Frontal cortex (tissue), 4 donors: ENCODE measurements around the gene GGA3. TPM values are rescaled to one million over a fixed set of nuclear protein-coding genes. Genes with fewer than 3 reads are reported as not detected.
"Not testable (repeated sequence)": the region's sequence is repeated elsewhere in the genome, so short reads cannot be mapped to it uniquely, and the experiment has no call there.

Source experiments
- DNase-seq, 2 donors: peaks; one replicate each; pipeline ENCODE4 v3.0.0; 2012; ENCODE audit warnings: low spot score in 2 of 2
- FAIRE-seq: peaks from 2 replicates; lab custom pipeline; 2012; peaks lifted over from hg19 to GRCh38; lab: Jason Lieb, UNC
- total RNA-seq: library from RNA; depleted of rRNA; stranded (reverse); fragments of >200 nt; gene quantifications from one replicate; pipeline ENCODE4 v1.2.3, GENCODE V29; 2014
- donor health status: control.
- donor health status: control.
- donor health status: control.

The GGA3 gene
- total RNA-seq, 1 donor from 2014 or later, result 15.1 TPM

DNA sequence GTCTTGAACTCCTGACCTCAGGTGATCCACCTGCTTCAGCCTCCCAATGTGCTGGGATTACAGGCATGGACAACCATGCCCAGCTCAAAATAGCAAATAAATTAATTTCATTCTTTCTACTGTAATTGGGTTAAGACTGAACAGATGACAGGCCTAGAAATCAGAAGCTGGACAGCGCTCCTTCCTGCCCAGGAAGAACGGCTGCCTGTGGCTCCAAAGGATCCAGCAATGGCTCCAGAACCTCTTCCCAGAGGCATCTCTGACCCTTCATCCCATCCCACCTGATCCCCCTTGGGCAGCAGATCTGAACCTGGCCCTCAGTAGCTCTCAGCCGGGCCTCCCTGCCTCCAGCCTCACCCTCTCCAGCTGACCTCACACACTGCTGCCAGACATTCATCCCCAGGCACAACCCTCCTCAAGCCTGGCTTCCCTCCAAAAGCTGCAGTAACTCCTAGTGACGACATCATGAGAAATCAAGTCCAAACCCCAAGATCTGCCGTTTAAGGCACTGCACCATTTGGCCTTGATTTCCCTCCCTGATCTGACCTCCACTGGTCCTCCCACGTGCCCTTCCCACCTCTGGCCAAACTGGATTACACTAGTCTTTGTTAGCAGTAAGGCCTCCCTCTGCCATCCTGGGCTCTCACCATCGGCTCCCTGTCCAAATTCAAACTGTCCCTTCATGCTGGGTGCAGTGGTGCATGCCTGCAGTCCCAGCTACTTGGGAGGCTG is 12.7 kb upstream of the GGA3 start:
- DNase-seq, result no peak
- FAIRE-seq, result no peak

DNA sequence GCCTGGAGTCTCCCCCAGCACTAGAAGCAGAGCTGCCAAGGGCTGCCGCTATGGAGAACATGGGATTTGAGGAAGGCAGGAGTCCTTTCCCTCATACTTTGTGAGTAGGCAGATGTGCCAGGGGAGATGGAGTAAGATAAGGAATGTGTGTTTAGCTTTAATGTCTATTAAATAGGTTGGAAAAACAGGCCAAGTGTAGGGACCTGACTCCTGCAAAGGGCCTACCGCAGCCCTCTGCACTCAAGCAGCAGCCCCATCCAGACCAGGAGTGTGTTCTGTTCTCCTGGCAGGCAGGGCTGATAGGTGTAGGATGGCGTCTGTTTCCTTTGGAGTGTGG is 11.4 kb upstream of the GGA3 start:
- no peak for DNase-seq
- FAIRE-seq, result no peak

DNA sequence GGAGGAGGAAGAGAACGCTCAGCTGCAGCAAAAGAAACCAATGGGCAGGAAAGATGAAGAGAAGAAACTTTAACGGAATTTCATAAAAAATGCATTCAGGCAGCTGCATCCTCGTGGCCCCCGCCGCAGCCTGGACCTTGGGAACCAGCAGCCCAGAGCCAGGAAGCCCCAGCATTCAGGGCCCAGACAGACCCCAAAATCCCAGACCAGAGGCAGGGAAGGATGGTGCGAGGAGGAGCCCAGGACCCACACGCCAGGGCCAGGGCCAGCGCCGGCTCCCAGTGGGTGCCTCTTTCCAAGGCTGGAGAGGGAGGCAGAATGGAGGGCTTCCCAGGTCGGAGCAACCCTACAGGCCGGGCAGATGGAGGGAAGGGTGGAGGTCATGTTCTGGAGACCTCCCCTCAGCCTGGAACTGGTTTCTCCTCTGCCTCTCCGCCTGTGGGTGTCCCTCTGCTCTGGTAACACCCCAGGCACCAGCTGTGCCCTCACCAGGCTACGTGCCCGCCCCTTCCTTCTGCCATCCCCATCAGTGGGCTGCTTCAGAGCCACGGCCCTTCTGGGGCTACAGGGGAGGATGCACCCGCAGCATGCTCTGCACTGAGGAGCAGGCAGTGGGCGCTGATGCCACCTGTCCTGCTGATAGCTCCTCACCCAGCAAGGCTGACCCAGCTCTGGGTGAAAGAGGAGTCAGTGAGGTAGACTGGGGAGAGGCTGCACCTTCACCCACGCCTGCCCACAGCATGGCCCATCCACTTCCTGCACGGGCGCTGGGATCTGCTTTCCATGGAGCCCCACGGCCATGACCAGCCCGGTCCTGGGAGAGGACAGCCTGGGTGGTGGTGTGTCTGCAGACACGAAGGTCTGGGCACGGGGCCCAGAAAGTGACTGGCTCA is 10.8 kb upstream of the GGA3 start:
- DNase-seq (no peak), FAIRE-seq (no peak)

DNA sequence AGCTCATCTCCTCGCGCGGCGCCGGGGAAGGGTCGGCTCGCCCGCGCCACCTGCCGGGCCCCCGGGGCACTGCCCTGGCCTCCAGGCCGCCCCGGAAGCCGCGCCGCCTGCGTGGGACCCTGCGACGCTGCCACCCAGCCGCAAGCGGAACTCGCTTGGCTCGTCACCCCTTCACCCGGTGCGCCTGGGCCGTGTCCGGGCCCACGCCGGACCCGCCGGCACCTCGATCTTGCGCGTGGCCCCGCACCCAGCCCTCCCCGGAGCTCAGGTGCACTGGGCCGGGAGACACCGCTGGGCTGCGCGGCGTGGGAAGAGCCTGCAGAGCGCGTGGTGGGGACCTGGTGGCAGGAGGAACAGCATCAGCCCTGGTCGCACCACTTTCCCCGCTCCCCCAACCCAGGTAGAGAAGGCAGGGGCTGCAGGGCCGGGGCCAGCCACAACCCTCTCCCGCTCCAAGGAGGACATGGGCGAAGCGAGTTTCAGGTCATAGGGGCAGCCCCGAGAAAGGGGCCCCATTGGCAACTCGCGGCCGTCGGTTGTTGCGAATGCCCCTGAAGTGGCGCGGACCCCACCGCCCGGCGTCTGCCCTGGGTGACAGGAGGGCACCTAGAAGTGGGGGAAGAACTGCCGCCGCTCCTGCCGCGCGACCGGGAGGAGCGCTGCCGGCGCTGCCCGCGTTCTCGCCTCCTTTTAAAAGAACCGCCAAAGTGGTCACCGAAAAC is 10.0 kb upstream of the GGA3 start:
- peak; percentile 97 for DNase-seq
- FAIRE-seq, result no peak

DNA sequence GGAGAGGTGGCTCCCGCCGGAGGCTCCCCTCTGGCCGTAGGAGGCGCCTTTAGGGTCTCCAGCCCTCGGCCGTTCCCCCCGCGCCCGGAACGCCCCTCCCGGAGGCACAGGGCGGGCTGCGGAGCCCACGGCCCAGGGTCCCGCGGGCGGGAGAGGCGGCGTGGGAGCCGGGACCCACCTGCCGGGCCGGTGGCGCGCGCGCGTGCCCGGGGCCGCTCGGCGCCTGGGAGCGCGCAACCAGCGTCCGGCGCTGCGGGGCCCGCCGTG is 9.5 kb upstream of the GGA3 start, which contains the start of gene MIF4GD:
TSS of gene MIF4GD (minus strand) at position 266 of the 267 bp plus-strand sequence. CDS start 1,036 bp downstream, outside the sequence.
- no peak for DNase-seq

DNA sequence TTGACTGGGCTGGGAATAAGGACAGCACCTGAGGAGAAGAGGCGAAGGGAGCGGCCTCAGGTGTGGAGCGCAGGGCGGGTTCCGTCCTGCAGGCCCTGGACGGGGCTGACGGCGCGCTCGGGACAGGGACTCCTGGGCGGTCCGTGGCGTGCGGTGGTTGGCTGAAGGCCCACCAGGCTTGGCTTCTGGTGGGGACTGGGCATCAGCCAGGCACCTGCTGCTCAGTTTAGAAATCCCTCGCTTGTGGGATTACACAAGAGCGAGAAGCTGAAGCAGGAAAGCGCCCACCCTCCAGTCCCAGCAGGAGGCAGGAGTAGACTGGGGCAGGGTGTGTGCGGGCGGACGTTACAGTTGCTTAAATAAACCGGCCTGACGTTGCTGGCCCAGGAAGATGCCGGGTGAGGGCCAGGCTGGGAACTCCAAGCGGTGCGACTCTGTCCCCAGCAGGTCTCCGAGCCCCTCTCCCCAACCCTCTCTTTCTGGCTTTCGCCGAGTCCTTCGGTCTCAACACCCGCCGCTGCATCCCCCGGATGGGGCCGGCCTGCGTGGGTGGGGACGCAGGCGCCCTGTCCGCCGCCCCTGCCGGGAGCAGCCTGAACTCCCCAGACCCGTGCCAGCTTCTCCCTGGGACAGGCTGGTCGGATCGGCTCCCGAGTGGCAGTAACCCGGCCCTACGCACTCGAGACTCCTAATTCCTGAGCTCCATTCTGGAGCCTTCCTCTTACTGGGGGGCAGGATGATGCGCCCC is 9.0 kb upstream of the GGA3 start:
- no peak for FAIRE-seq
- peak; percentile 60 to 61 for DNase-seq

More for the DNA sequence above, 9.5 kb upstream of the GGA3 start, which contains the start of gene MIF4GD:
- FAIRE-seq, result no peak

DNA sequence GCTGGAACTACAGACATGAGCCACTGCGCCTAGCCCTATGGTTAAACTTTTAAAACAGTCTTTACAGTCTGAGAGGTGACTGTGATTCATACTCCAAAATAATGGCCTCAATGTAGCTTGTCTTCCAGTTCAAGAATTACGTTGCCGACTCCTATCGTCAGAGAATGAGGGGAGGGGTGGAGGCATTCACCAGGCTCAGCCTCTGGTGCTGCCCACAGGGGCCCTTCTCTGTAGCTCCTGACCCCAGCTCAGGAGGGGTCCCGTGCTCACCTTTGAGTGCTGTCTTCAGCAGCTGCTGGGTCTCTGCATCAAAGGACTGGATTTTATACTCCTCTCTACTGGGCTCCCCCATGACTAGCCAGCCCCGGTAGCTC is 8.4 kb upstream of the GGA3 start:
- DNase-seq (no peak), FAIRE-seq (no peak)

DNA sequence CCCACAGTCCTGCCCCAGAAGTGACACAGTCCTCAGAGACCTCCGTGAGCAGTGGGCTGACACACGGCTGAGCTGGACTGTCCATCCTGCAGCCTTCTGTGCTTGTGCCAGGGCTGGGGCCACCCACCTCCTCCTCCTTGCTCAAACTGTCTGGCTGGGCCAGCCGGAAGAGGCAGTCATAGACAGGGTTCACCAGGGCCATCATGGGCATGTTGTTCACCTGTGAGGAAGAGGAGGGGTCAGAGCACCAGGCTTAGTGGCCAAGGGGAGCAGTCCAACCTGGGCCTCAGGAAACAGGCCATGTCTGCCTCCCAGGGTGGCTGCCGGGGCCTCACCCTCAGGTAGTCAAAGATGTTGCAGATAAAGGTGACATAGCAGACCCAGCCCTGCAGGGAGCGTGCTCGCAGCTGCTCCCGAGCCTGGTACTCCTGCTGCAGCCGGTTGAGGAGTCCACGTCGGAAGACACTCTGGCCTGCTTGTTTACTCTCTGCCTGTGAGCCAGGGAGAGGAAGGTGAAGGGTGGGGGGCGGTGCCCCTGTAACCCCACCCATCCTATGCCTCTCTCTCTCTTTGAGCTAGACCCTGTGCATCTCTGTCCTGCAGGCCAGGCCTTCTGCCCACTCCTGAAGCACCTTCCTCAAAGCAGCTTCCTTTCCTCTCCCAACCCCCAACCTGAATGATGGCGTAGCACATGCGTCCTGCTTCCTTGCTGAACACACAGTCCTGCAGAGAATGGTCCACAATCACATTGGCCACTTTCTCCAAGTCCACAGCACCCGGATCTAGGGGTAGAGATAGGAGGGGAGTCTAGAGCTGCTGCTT is 6.2 kb upstream of the GGA3 start:
- DNase-seq, result no peak
- no peak for FAIRE-seq

DNA sequence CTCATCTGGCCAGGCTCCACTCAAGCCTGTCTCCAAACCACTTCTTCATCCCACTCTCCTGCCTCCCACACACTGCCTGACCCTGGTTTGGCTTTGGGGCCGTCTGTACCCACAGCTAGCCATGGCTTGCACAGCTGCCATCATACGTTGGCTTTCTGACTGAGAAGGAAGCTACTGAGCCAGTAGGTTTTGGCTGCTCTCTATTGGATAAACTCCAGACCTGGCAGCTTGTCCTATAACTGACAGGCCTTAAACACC is 5.7 kb upstream of the GGA3 start:
- FAIRE-seq, result no peak
- DNase-seq, result no peak

DNA sequence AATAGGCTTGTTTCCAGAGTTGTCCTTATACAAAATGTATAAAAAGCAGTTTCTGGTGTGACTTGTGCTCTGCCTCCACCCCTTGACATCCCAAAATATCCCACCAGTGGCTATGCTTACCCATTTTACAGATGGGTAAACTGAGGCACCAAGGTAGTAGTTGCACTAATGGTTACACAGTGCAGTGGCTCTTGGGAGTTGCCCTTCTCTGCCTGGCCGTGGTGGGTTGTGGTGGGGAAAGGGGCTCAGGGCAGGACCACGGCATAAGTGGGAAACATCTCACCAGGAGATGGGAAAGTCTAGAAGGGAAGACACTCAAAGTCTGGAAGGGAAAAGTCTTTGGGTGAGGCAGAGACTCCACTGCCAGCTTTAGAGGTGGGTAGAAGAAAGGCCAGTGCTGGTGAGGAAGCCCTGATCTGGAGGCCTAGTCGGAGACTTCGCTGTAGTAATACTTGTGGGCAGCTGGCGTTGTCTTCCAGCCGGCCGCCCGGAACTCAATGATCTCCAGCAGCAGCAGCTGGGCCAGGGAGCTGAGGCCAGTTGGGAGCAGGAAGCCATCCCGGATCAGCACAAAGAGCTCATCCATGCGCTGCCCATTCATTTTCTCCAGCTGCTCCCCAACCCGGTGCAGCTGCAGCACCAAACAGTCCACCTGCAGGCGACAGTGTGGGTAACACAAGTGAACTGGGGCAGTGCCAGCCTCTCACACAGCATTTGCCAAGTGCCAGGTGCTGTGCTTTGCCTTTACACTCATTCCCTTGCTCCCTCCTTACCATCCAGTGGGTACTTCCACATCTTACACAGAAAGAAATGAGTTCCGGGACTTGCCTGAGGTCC is 5.1 kb upstream of the GGA3 start:
- DNase-seq (no peak), FAIRE-seq (no peak)

DNA sequence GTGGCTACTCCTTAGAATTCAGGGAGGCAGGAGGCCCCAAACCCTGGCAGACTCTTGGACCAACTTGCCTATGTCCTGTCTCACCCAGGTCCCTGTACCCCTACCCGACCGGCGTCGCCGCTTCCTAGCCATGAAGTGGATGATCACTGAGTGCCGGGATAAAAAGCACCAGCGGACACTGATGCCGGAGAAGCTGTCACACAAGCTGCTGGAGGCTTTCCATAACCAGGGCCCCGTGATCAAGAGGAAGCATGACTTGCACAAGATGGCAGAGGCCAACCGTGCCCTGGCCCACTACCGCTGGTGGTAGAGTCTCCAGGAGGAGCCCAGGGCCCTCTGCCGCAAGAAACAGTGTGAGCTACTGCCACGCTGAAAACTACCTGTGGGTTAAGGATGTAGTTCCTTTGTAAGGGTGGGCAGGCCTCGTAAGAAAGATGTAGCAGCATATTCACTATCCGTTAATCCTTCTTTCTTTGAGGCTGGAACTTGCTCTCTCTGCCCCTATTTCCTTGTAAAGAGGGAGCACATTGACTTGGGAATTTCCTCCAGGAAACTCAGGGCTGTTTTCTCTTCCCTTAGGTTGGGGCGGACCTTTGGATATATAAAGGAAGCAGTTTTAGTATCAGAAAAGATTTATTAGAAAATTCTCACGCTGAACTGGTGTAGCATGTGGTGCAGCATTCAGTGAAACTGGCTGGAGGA is 4.4 kb upstream of the GGA3 start:
- no peak for FAIRE-seq
- DNase-seq, result no peak

DNA sequence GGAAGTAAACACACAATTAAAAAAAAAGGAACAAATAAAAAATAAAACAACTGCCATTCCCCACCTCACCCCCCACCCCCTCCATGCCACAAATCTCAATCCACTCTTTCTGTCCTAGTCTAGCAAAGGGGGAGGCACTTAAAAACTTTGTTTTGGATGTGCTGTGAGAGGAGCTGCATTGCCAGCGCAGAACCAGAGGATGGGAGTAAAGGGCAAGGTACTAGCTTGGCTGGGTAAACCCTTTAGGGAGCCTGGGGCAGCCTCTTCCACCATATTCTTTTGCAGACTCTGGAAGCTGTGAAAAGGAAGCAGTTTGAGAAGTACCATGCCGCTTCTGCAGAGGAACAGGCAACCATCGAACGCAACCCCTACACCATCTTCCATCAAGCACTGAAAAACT is 1.6 kb upstream of the GGA3 start:
- FAIRE-seq, result no peak
- DNase-seq, result no peak

DNA sequence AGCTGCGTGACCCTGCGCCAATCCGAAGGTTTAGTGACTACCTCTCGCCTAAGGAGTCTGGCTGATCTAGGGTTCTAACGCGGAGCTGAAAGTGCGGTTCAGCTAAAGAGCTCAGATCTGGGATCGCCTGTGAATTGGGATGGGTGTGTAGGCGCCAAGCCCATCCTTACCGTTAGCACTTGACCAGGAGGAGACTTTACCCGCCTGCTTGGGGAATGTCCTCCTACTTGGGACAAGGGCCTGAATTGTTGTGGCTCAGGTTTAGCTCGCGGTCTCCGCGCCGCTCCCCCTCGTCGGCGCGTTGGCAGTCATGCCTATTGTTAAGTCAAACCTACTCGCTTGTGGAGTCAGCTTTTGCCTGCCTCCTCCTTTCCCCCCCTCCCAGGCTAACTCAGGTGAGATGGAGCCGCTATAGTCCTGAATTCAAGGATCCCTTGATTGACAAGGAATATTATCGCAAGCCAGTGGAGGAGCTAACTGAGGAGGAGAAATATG is 753 bp upstream of the GGA3 start:
- DNase-seq (no peak), FAIRE-seq (no peak)

DNA sequence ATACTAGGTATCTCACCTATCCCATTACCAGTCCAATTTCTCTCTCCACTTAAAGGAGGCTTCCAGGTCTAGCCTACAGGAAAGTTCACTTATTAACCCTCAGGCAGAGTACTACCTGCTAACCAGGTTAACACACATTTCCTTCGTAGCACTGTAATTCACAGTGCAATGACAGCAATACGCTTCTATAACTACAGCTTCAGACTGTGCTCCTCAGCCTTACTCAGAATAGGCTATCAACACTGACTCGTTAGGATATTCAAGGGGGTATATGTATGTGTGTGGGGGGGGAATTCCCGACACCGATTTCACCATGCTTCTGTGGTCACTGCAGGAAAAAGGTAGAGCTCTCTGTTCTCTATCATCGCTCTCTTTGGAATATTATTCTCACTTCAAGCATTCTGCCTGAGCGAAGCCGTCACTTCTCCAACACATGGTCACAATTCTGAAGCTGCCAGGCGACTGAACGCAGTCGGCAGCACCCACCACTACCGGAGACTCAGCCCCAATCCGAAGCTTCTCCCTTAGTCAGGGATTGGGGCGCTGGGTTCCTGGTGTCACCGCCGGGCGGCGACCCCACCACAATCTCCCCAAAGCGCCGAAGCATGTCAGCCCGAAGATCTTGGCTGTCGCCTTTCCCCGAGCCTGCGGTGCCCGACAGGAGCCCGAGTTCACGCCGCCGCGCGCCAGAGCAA is 618 bp downstream of the GGA3 start:
- DNase-seq (no peak), FAIRE-seq (no peak)

DNA sequence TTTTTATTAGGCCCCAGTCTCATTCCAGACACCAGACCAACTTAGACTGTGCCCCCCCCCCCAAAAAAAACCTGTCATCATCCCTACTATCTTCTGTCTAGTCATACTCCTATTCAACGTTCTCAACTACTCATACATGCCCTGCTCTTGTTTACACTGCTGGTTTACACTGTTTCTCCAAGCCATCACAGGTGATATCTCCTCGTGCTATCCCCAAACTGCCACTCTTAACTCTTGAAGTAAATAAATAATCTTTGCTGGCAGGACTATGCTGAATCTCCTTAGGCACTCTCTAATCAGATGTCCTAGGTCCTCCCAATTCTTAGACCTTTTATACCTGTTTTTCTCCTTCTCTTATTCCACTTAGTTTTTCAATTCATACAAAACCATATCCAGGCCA is 4.2 kb downstream of the GGA3 start:
- DNase-seq, FAIRE-seq: not testable (repeated sequence)

DNA sequence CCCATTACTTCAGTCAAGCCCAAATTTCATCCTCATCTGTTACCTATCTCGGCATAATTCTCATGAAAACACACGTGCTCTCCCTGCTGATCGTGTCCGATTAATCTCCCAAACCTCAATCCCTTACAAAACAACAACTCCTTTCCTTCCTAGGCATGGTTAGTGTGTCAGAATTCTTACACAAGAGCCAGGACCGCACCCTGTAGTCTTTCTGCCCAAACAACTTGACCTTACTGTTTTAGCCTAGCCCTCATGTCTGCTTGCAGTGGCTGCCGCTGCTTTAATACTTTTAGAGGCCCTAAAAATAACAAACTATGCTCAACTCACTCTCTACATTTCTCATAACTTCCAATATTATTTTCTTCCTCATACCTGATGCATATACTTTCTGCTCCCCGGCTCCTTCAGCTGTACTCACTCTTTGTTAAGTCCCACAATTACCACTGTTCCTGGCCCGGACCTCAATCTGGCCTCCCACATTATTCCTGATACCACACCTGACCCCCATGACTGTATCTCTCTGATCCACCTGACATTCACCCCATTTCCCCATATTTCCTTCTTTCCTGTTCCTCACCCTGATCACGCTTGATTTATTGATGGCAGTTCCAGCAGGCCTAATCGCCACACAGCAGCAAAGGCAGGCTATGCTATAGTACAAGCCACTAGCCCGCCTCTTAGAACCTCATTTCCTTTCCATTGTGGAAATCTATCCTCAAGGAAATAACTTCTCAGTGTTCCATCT is 5.3 kb downstream of the GGA3 start:
- not testable (repeated sequence) for DNase-seq, FAIRE-seq
